Adrenal gland (tissue), 12 donors: Measurements from ENCODE around the gene HSPB9. TPM values are rescaled to one million over a fixed set of nuclear protein-coding genes. Genes with fewer than 3 reads are reported as not detected.

Experiments
- DNase-seq, 7 donors: peaks; one replicate each; pipeline ENCODE4 v3.0.0-alpha.2; 2019 to 2020
- H3K27ac ChIP-seq, 5 donors: fragments of 200-600 bp; sonication (generic) in 4 of 5; 1 replicate in 3 of 5; 2 replicates in 2 of 5; pipeline versions ENCODE4 v1.5.1 to v1.8.0; 2016 to 2020; ENCODE audit warnings: mild to moderate bottlenecking in 1 of 5
- H3K27me3 ChIP-seq: fragments of 200-600 bp; 2 replicates; pipeline ENCODE4 v1.8.0; 2021
- H3K36me3 ChIP-seq, 2 donors: fragments of 200-600 bp; replicated peaks in 1 of 2; 1 replicate in 1 of 2; 2 replicates in 1 of 2; pipeline versions ENCODE4 v1.5.1 to v1.8.0; 2018 to 2022
- H3K4me1 ChIP-seq, 2 donors: fragments of 200-600 bp; replicated peaks in 1 of 2; 1 replicate in 1 of 2; 2 replicates in 1 of 2; pipeline versions ENCODE4 v1.5.1 to v1.8.0; 2018 to 2021
- H3K4me3 ChIP-seq, 4 donors: fragments of 200-600 bp; sonication (generic) in 3 of 4; one replicate each; pipeline ENCODE4 v1.5.1; 2016 to 2018
- H3K9me3 ChIP-seq, 3 donors: fragments of 200-600 bp; sonication (generic) in 1 of 3; replicated peaks in 1 of 3; 1 replicate in 2 of 3; 2 replicates in 1 of 3; pipeline versions ENCODE4 v1.5.1 to v1.8.0; 2016 to 2021
- CTCF ChIP-seq, 6 experiments: fragments of 450-650 bp in 4 of 6; fragments of 200-600 bp in 2 of 6; sonication (generic) in 1 of 6; IDR thresholded peaks; 1 replicate in 5 of 6; 2 replicates in 1 of 6; pipeline versions ENCODE4 v1.5.1 to v1.8.0; 2016 to 2021; ENCODE audit warnings: antibody characterized with exemption in 6 of 6, mild to moderate bottlenecking in 2 of 6, moderate library complexity in 1 of 6
- POLR2A ChIP-seq, 2 donors: fragments of 450-650 bp; IDR thresholded peaks; one replicate each; pipeline ENCODE4 v1.6.1; 2017; ENCODE audit warnings: antibody characterized with exemption in 2 of 2, mild to moderate bottlenecking in 2 of 2, moderate library complexity in 1 of 2
- WGBS, 4 donors: extraction: QIAGEN DNeasy Blood & Tissue Kit in 2 of 4; methylation state at CpG; one replicate each; pipeline versions ENCODE4 v1.1.5 to v1.1.7; 2013 to 2017; 5-methylcytosine and 5-hydroxymethylcytosine counted together
- intact Hi-C, 2 donors: fragments of 100-400 bp; cut with DNase I; formaldehyde crosslinking; loops; one replicate each; pipeline versions ENCODE4 v1.14.1 to v1.15.0; 2022 to 2023
- polyA plus RNA-seq, 3 donors: library from polyadenylated mRNA; stranded (reverse); fragments of 200-250 nt in 2 of 3; fragments of 350-450 nt in 1 of 3; fragmentation: Illumina TruSeq in 1 of 3; extraction: RNeasy Lipid Tissue Mini Kit (QIAGEN cat#74804) in 1 of 3; gene quantifications; one replicate each; pipeline ENCODE4 v1.2.3, GENCODE V29; 2013 to 2014
- total RNA-seq, 9 donors: library from RNA; depleted of rRNA in 4 of 9; stranded (reverse); fragments of >200 nt in 4 of 9; fragments of 120-200 nt in 1 of 9; fragmentation: NEBNext Ultra II Directional in 1 of 9; extraction: Animal tissue kit (Norgen Biotek cat#: 25700) in 1 of 9; gene quantifications; one replicate each; pipeline versions ENCODE4 v1.1.0 to v1.2.4, GENCODE V29; 2013 to 2023
- donor health status: healthy with polysubstance abuse.
- donor health status: Bipolar disorder and iron deficiency.
- donor health status: DM: yes; HTN: yes; CAD: no.
- donor health status: DM: no; HTN: no; CAD: no.
- donor health status: DM: no; HTN: no; CAD: no.
- donor health status: DM: yes; HTN: yes; CAD: no.

HSPB9 gene
- total and polyA plus RNA-seq, 12 donors, result 0.14 to 0.72 (median 0.20) TPM; not detected in 5

GRCh38 chr17:42120161-42120769, 2.3 kb upstream of the HSPB9 start:
- no peak for DNase-seq
- H3K36me3 ChIP-seq, result peaks cover 0 to 15% of the 10 kb centered on the region in 2 donors
- H3K27ac ChIP-seq, result no peak overlapping the region
- H3K4me1 ChIP-seq, result peaks cover 18 to 27% of the 10 kb centered on the region in 2 donors
- H3K4me3 ChIP-seq, result peak overlapping the region in 2 of 4 donors; percentile 57 to 91
- 45 to 53% (median 48%) methylated on average over 5 to 7 of the region's 7 CpGs for WGBS, 4 donors
- TF ChIP-seq POLR2A (IDR thresholded peaks at IDR 0.05) (no peak), CTCF (IDR thresholded peaks at IDR 0.05) (no peak)
- no peaks in the 10 kb centered on the region for H3K27me3 ChIP-seq
- H3K9me3 ChIP-seq, result no peaks in the 10 kb centered on the region
- intact Hi-C loops, result no loop called here

DNA sequence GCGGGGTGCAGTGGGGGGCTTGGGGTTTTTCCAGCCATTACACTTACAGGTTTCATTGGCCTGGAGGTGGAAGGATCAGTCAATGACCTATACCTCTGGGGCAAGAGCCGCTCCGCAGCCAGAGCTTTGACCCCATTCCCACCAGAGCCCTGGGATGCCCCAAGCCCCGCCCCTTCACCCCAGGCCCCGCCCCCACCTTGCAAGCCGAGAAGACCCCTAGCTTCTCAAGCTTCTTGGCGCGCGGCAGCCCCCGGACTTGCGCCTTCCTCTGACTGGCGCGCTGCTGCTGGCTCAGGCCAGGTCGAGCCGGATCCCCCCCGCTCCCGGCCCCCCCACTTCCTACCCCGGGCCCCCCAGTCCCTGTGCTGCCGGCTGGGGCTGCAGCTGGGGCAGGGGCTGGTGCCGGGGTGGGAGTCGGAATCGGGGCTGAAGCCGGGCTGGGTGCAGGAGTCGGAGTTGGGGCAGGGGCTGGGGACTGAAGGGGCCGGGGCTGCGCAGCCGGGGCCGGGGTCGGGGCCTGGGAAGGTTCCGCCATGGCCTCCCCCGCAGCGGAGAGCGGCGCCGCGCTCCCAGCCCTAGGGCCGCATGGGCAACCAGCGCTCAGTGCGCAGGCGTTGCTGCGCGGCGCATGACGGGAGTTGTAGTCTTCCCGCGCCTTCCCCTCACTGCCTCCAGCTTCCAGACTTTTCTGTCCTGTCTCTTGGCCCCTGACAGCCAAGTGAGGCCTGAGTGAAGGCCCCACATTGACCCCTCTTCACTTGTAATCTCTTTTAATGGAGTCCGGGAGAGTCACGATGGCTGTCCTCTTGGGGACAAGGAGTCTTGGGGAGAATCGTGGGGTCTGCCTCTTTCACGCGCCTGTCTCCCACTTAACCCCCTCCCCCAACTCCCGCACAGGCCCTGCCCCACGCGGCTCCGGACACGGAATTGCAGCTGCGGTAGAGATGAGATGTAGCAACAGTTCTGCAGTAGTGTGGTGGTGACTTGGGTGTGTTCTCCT, 1.5 kb upstream of the HSPB9 start, which contains the start of gene KAT2A:
Gene KAT2A (minus strand): TSS at position 598 of the 1,000 bp plus-strand sequence. CDS start 63 bp downstream, at position 535.
- Histone ChIP-seq H3K9me3 (no peaks in the 10 kb centered on the region), H3K27me3 (no peaks in the 10 kb centered on the region), H3K27ac (peak within 1 kb of the TSS in 2 of 5 donors; percentile 30 to 49), H3K4me1 (peaks cover 14 to 21% of the 10 kb centered on the region in 2 donors), H3K36me3 (peaks cover 0 to 16% of the 10 kb centered on the region in 2 donors), H3K4me3 (peak within 1 kb of the TSS; percentile 40 to 91 (median 68))
- TF ChIP-seq CTCF (IDR thresholded peaks at IDR 0.05) (no peak), POLR2A (IDR thresholded peaks at IDR 0.05) (no peak)
- peak; percentile 74 to 89 (median 80) for DNase-seq
- 6 to 30% (median 9%) methylated on average over 10 to 57 of the region's 57 CpGs for WGBS, 4 donors
- intact Hi-C loops, result no loop called here

GRCh38 chr17:42124256-42124655, 1.7 kb downstream of the HSPB9 start:
- no peak for DNase-seq
- H3K27ac ChIP-seq, result no peak overlapping the region
- peaks cover 10 to 22% of the 10 kb centered on the region in 2 donors for H3K4me1 ChIP-seq
- no peak overlapping the region for H3K4me3 ChIP-seq
- intact Hi-C loops, result no loop called here
- WGBS, 4 donors, result 86 to 91% (median 88%) methylated on average over 3 of the region's 3 CpGs
- H3K27me3 ChIP-seq, result no peaks in the 10 kb centered on the region
- TF ChIP-seq POLR2A (IDR thresholded peaks at IDR 0.05) (no peak), CTCF (IDR thresholded peaks at IDR 0.05) (peak in 1 of 6 experiments; percentile 12)
- H3K36me3 ChIP-seq, result peaks cover 0 to 42% of the 10 kb centered on the region in 2 donors
- no peaks in the 10 kb centered on the region for H3K9me3 ChIP-seq

- intact Hi-C loops, result loop anchor here in 1 of 2 donors (5.0 kb wide), 1 partner anchor 57 kb away; the partner anchor contains the start of gene KCNH4
- Histone ChIP-seq H3K4me1 (peaks cover 17 to 29% of the 10 kb centered on the region in 2 donors), H3K36me3 (peaks cover 0 to 53% of the 10 kb centered on the region in 2 donors)
Measured at GRCh38 chr17:42125565-42125964, 3.0 kb downstream of the HSPB9 start.

More at GRCh38 chr17:42125565-42125964, 3.0 kb downstream of the HSPB9 start:
- no peak overlapping the region for H3K27ac ChIP-seq
- peak in 1 of 7 donors; percentile 51 for DNase-seq
- no peaks in the 10 kb centered on the region for H3K9me3 ChIP-seq
- H3K4me3 ChIP-seq, result no peak overlapping the region
- 69 to 86% (median 81%) methylated on average over 4 to 12 of the region's 12 CpGs for WGBS, 4 donors
- TF ChIP-seq CTCF (IDR thresholded peaks at IDR 0.05) (no peak), POLR2A (IDR thresholded peaks at IDR 0.05) (no peak)
- H3K27me3 ChIP-seq, result no peaks in the 10 kb centered on the region
